Glutamatergic neuron (in vitro differentiated cells): ENCODE results near the gene MERTK. TPM values are rescaled to one million over a fixed set of nuclear protein-coding genes. Genes with fewer than 3 reads are reported as not detected.
"Not testable (repeated sequence)": the region's sequence is repeated elsewhere in the genome, so short reads cannot be mapped to it uniquely, and the experiment has no call there.

Source experiments
- DNase-seq: peaks from one replicate; pipeline ENCODE4 v3.0.0; 2022
- H3K27ac Mint-ChIP-seq: one replicate; pipeline ENCODE4 v1.8.0; 2020; ENCODE audit warnings: mild to moderate bottlenecking, mixed read lengths, inconsistent platforms; ENCODE audit not compliant: unreplicated experiment
- H3K27me3 Mint-ChIP-seq: one replicate; pipeline ENCODE4 v1.8.0; 2020; ENCODE audit warnings: mild to moderate bottlenecking, moderate library complexity, mixed read lengths, inconsistent platforms; ENCODE audit not compliant: unreplicated experiment
- H3K36me3 Mint-ChIP-seq: one replicate; pipeline ENCODE4 v1.8.0; 2020; ENCODE audit warnings: mild to moderate bottlenecking, mixed read lengths, inconsistent platforms; ENCODE audit not compliant: unreplicated experiment
- H3K4me1 Mint-ChIP-seq: one replicate; pipeline ENCODE4 v1.8.0; 2020; ENCODE audit warnings: mild to moderate bottlenecking, low read depth, mixed read lengths, inconsistent platforms; ENCODE audit not compliant: unreplicated experiment
- H3K4me3 Mint-ChIP-seq: one replicate; pipeline ENCODE4 v1.8.0; 2020; ENCODE audit warnings: mild to moderate bottlenecking, mixed read lengths, inconsistent platforms; ENCODE audit not compliant: unreplicated experiment
- H3K9me3 Mint-ChIP-seq: one replicate; pipeline ENCODE4 v1.8.0; 2020; ENCODE audit warnings: mild to moderate bottlenecking, moderate library complexity, mixed read lengths, inconsistent platforms; ENCODE audit not compliant: unreplicated experiment
- CTCF ChIP-seq: fragments of 200-600 bp; sonication (generic); IDR thresholded peaks from one replicate; pipeline ENCODE4 v1.5.0; 2021; ENCODE audit not compliant: partially characterized antibody, unreplicated experiment
- total RNA-seq: library from RNA; stranded (reverse); fragmentation: NEBNext Ultra II Directional; extraction: Animal tissue kit (Norgen Biotek cat#: 25700); gene quantifications from one replicate; pipeline ENCODE4 v1.2.1, GENCODE V29; 2021; ENCODE audit not compliant: unreplicated experiment

The MERTK gene
- total RNA-seq, 1 donor from 2014 or later, result 2.3 TPM

DNA sequence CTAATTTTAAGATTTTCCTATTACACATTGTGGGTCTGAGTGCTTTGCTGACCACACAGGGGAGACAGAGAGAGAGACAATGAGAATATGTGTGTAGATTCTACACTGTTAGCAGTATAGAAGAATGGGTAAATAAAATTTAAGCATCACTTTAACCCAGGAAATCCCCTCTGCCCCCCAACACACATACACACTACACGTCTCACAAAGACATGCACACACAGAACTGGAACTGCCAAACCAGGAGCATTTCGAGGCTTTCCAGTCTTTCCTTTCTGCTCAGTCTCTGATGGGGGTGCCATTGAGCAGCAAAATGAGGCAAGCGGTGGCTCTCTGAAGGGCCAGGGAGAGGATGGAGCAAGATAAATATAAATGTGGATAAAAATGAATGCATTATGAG is 2.5 kb downstream of the MERTK start:
- H3K36me3 Mint-ChIP-seq, result no peaks in the 10 kb centered on the region
- H3K27me3 Mint-ChIP-seq, result peaks cover 3% of the 10 kb centered on the region
- H3K4me3 Mint-ChIP-seq, result no peak overlapping the region
- no peak for TF ChIP-seq CTCF
- peak; percentile 28 for DNase-seq
- peaks cover 3% of the 10 kb centered on the region for H3K9me3 Mint-ChIP-seq
- no peaks in the 10 kb centered on the region for H3K4me1 Mint-ChIP-seq
- H3K27ac Mint-ChIP-seq, result no peak overlapping the region

GRCh38 chr2:111903516-111903915 is 5.1 kb downstream of the MERTK start:
- Mint-ChIP-seq H3K4me1 (peaks cover 17% of the 10 kb centered on the region), H3K4me3 (no peak overlapping the region), H3K36me3 (no peaks in the 10 kb centered on the region), H3K9me3 (no peaks in the 10 kb centered on the region), H3K27ac (no peak overlapping the region), H3K27me3 (no peaks in the 10 kb centered on the region)
- TF ChIP-seq CTCF, result no peak
- no peak for DNase-seq

- TF ChIP-seq CTCF, result no peak
- Mint-ChIP-seq H3K9me3 (no peaks in the 10 kb centered on the region), H3K27ac (no peak overlapping the region), H3K27me3 (no peaks in the 10 kb centered on the region), H3K4me3 (no peak overlapping the region), H3K4me1 (peaks cover 22% of the 10 kb centered on the region), H3K36me3 (no peaks in the 10 kb centered on the region)
- no peak for DNase-seq
Observed at GRCh38 chr2:111903930-111904439, 5.6 kb downstream of the MERTK start.

- no peaks in the 10 kb centered on the region for H3K9me3 Mint-ChIP-seq
- H3K4me1 Mint-ChIP-seq, result peaks cover 22% of the 10 kb centered on the region
- H3K4me3 Mint-ChIP-seq, result no peak overlapping the region
- no peaks in the 10 kb centered on the region for H3K36me3 Mint-ChIP-seq
- no peaks in the 10 kb centered on the region for H3K27me3 Mint-ChIP-seq
- no peak for DNase-seq
- no peak overlapping the region for H3K27ac Mint-ChIP-seq
- no peak for TF ChIP-seq CTCF
Observed at GRCh38 chr2:111904726-111905474, 6.5 kb downstream of the MERTK start.

GRCh38 chr2:111905475-111905869 is 7.1 kb downstream of the MERTK start:
- H3K4me3 Mint-ChIP-seq, result not testable (repeated sequence)

More at GRCh38 chr2:111905475-111905869, 7.1 kb downstream of the MERTK start:
- not testable (repeated sequence) for H3K36me3 Mint-ChIP-seq, H3K27me3 Mint-ChIP-seq, DNase-seq, H3K27ac Mint-ChIP-seq, H3K9me3 Mint-ChIP-seq
- peaks cover 22% of the 10 kb centered on the region for H3K4me1 Mint-ChIP-seq
